ENCODE results near the gene GXYLT1.
A peak's percentile ranks its signal among the peaks of the same experiment; 100 is the strongest.
"Not testable (repeated sequence)": the region's sequence is repeated elsewhere in the genome, so short reads cannot be mapped to it uniquely, and the experiment has no call there.

The GXYLT1 gene

GRCh38 chr12:42144408-42145196, at the start of gene GXYLT1:
TSS of gene GXYLT1 (minus strand) at chr12:42144874. CDS start at chr12:42144646, 228 bp downstream.
- 0 out of 2 replicates have a peak within 1 kb of the TSS, but pooled peaks have one; percentile 16 for H3K27ac ChIP-seq
- TF ChIP-seq EZH2 (IDR thresholded peaks at IDR 0.05) = no peak
- peak; percentile 33 for TF ChIP-seq FOXP2 (optimal IDR thresholded peaks at IDR 0.05; ENCODE audit: control extremely low read depth, extremely low read length, insufficient read depth)
- peak; percentile 75; the same call in 1 of the 2 replicates for TF ChIP-seq POLR2AphosphoS5 (IDR thresholded peaks at IDR 0.05; ENCODE audit: borderline replicate concordance, low read depth, low read length)
- H3K4me3 ChIP-seq = peak within 1 kb of the TSS; percentile 97
- DNase-seq (ENCODE audit: low read depth, low spot score) = no peak
- no peaks in the 10 kb centered on the region for H3K9me3 ChIP-seq (ENCODE audit: low read depth, low read length)
- no peaks in the 10 kb centered on the region for H3K36me3 ChIP-seq (ENCODE audit: insufficient read depth, low read length)
- H3K9ac ChIP-seq (ENCODE audit: insufficient read length) = peak within 1 kb of the TSS; percentile 81

- TF ChIP-seq FOXP2 (optimal IDR thresholded peaks at IDR 0.05; ENCODE audit: control extremely low read depth, extremely low read length, insufficient read depth) = no peak
- no peak for TF ChIP-seq POLR2AphosphoS5 (IDR thresholded peaks at IDR 0.05; ENCODE audit: borderline replicate concordance, low read depth, low read length)
- no peak for TF ChIP-seq EZH2 (IDR thresholded peaks at IDR 0.05)
- H3K27ac ChIP-seq = no peak overlapping the region
- no peaks in the 10 kb centered on the region for H3K9me3 ChIP-seq (ENCODE audit: low read depth, low read length)
- H3K9ac ChIP-seq (ENCODE audit: insufficient read length) = no peak overlapping the region
- no peak overlapping the region for H3K4me3 ChIP-seq
- DNase-seq (ENCODE audit: low read depth, low spot score) = no peak
- H3K36me3 ChIP-seq (ENCODE audit: insufficient read depth, low read length) = 0 out of 2 replicates have a peak, but pooled peaks cover 5% of the 10 kb centered on the region
Observed at GRCh38 chr12:42192686-42193085, 48.0 kb upstream of the GXYLT1 start.

GRCh38 chr12:42192258-42192657, 47.6 kb upstream of the GXYLT1 start:
- Histone ChIP-seq H3K9ac (ENCODE audit: insufficient read length) (no peak overlapping the region), H3K4me3 (no peak overlapping the region), H3K27ac (no peak overlapping the region), H3K36me3 (ENCODE audit: insufficient read depth, low read length) (0 out of 2 replicates have a peak, but pooled peaks cover 5% of the 10 kb centered on the region), H3K9me3 (ENCODE audit: low read depth, low read length) (no peaks in the 10 kb centered on the region)
- TF ChIP-seq FOXP2 (optimal IDR thresholded peaks at IDR 0.05; ENCODE audit: control extremely low read depth, extremely low read length, insufficient read depth) (no peak), EZH2 (IDR thresholded peaks at IDR 0.05) (no peak), POLR2AphosphoS5 (IDR thresholded peaks at IDR 0.05; ENCODE audit: borderline replicate concordance, low read depth, low read length) (no peak)
- no peak for DNase-seq (ENCODE audit: low read depth, low spot score)

- Histone ChIP-seq H3K27ac (no peak overlapping the region), H3K9me3 (ENCODE audit: low read depth, low read length) (no peaks in the 10 kb centered on the region), H3K9ac (ENCODE audit: insufficient read length) (no peak overlapping the region), H3K36me3 (ENCODE audit: insufficient read depth, low read length) (0 out of 2 replicates have a peak, but pooled peaks cover 5% of the 10 kb centered on the region), H3K4me3 (no peak overlapping the region)
- no peak for DNase-seq (ENCODE audit: low read depth, low spot score)
- TF ChIP-seq FOXP2 (optimal IDR thresholded peaks at IDR 0.05; ENCODE audit: control extremely low read depth, extremely low read length, insufficient read depth) (no peak), EZH2 (IDR thresholded peaks at IDR 0.05) (no peak), POLR2AphosphoS5 (IDR thresholded peaks at IDR 0.05; ENCODE audit: borderline replicate concordance, low read depth, low read length) (no peak)
Observed at GRCh38 chr12:42190376-42190775, 45.7 kb upstream of the GXYLT1 start.

GRCh38 chr12:42188275-42188674, 43.6 kb upstream of the GXYLT1 start:
- H3K4me3 ChIP-seq; H3K27ac ChIP-seq; H3K9me3 ChIP-seq (ENCODE audit: low read depth, low read length); DNase-seq (ENCODE audit: low read depth, low spot score); H3K36me3 ChIP-seq (ENCODE audit: insufficient read depth, low read length); H3K9ac ChIP-seq (ENCODE audit: insufficient read length): not testable (repeated sequence)

GRCh38 chr12:42187799-42188198, 43.1 kb upstream of the GXYLT1 start:
- no peak overlapping the region for H3K4me3 ChIP-seq
- no peak for DNase-seq (ENCODE audit: low read depth, low spot score)
- H3K36me3 ChIP-seq (ENCODE audit: insufficient read depth, low read length) = no peaks in the 10 kb centered on the region
- TF ChIP-seq POLR2AphosphoS5 (IDR thresholded peaks at IDR 0.05; ENCODE audit: borderline replicate concordance, low read depth, low read length) (no peak), EZH2 (IDR thresholded peaks at IDR 0.05) (no peak), FOXP2 (optimal IDR thresholded peaks at IDR 0.05; ENCODE audit: control extremely low read depth, extremely low read length, insufficient read depth) (no peak)
- no peaks in the 10 kb centered on the region for H3K9me3 ChIP-seq (ENCODE audit: low read depth, low read length)
- no peak overlapping the region for H3K9ac ChIP-seq (ENCODE audit: insufficient read length)
- no peak overlapping the region for H3K27ac ChIP-seq

GRCh38 chr12:42186793-42187192, 42.1 kb upstream of the GXYLT1 start:
- H3K9me3 ChIP-seq (ENCODE audit: low read depth, low read length) = no peaks in the 10 kb centered on the region
- TF ChIP-seq FOXP2 (optimal IDR thresholded peaks at IDR 0.05; ENCODE audit: control extremely low read depth, extremely low read length, insufficient read depth) (no peak), POLR2AphosphoS5 (IDR thresholded peaks at IDR 0.05; ENCODE audit: borderline replicate concordance, low read depth, low read length) (no peak), EZH2 (IDR thresholded peaks at IDR 0.05) (no peak)
- no peak for DNase-seq (ENCODE audit: low read depth, low spot score)
- H3K27ac ChIP-seq = no peak overlapping the region
- no peak overlapping the region for H3K9ac ChIP-seq (ENCODE audit: insufficient read length)
- H3K36me3 ChIP-seq (ENCODE audit: insufficient read depth, low read length) = no peaks in the 10 kb centered on the region
- H3K4me3 ChIP-seq = no peak overlapping the region

- H3K4me3 ChIP-seq = no peak overlapping the region
- H3K9ac ChIP-seq (ENCODE audit: insufficient read length) = no peak overlapping the region
- H3K9me3 ChIP-seq (ENCODE audit: low read depth, low read length) = no peaks in the 10 kb centered on the region
- H3K27ac ChIP-seq = no peak overlapping the region
- DNase-seq (ENCODE audit: low read depth, low spot score) = no peak
- no peak for TF ChIP-seq POLR2AphosphoS5 (IDR thresholded peaks at IDR 0.05; ENCODE audit: borderline replicate concordance, low read depth, low read length)
- TF ChIP-seq EZH2 (IDR thresholded peaks at IDR 0.05) = no peak
- TF ChIP-seq FOXP2 (optimal IDR thresholded peaks at IDR 0.05; ENCODE audit: control extremely low read depth, extremely low read length, insufficient read depth) = no peak
- H3K36me3 ChIP-seq (ENCODE audit: insufficient read depth, low read length) = peaks cover under 1% of the 10 kb centered on the region; the same call in 1 of the 2 replicates
Observed at GRCh38 chr12:42182394-42182793, 37.7 kb upstream of the GXYLT1 start.
